NCI-H748 (cell line): ENCODE results near the gene SLC10A6.

Experiments
- DNase-seq: peaks from one replicate; lab custom pipeline; 2025; ENCODE audit not compliant: unreplicated experiment; lab: John Stamatoyannopoulos, UW

Gene SLC10A6

DNA sequence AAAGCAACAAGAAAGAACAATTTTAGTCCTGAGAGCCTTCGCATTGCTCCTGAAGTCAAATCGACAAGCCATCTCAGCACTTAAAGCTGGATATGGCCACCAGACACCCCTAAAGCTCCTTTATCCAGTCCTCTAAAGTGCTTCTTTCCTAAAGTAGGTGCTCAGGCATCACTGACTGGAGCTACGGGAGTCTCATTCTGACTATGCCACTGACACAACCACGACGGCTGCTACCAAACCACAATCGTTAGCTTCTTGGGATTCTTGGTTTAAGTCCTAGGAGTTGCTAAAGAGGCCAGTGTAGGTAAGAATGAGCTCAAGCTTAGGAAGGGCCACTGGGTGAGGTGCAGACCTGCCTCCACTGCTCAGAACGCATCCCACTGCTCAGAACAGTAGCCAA is 1.0 kb downstream of the SLC10A6 start:
- no peak for DNase-seq

DNA sequence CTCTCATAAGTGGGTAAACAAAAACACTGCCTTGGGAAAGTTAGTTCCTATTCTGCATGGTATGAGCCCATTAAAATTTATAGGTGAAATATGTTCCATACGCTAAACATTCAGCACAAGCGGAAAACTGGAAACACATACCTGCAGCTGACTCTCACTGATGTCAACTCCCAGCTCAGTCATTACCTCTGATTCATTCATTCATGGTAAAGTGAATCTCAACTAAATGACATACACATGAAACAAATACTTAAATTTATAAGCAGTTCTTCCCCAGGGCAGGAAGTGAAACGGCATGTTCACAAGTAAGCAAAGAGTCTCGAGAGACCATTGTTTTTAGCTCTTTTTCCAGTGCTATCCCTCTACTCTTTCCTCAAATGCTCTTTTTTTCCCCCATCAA is 1.6 kb downstream of the SLC10A6 start:
- DNase-seq = no peak

DNA sequence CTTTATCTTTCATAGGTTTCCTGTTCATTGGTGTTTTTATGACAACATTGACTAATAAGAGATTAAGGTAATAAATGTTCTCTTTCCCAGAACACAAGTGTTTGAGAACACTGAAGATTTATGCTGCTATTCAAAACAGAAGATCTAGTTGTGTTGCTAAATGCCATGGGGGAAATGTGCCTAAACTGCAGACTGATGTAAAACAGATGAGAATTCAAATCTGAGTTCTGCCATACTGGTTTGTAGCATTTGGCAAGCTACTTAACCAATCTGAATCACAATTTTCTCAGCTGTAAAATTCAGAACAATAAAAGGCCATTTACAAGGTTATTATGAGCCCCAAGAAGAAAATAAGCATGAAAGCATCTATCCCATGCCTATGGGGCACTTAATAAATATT is 2.3 kb downstream of the SLC10A6 start:
- no peak for DNase-seq

DNA sequence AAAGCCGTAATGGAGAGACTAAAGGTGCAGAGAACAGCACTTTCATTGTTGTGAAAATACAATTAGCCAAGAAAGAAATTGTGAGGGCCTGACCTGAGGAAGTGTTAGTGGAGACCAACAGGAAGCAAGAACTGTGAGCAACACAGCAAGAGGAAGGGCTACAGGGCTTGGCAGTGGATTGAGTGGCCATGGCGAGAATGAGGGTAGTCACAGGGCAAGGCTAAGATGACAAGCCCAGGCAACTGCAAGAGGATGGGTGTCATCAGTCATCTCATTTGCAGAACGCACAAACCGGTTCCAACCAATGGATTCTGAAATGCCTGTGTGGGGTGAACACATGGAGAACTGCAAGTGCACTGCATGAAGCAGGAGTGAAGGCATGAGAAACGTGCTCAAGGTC is 3.6 kb downstream of the SLC10A6 start:
- DNase-seq = no peak

DNA sequence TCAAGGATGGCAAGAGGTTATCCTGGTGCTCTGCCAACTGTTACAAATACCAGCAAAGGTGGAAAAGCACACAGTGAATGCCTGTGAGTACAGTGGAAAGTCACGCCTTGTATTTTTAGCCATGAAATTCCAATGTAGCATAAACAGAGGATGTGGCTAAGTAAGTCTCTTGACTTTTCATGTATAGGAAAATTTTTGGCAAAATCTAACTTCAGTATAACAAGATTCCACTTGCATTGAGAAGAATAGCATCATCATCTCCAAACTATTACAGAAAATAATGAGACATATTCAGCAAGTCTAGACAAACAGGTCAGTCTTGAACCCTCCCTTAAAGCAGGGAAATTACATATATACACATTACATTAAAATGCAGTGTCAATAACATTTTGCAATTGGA is 7.9 kb downstream of the SLC10A6 start:
- DNase-seq = no peak

DNA sequence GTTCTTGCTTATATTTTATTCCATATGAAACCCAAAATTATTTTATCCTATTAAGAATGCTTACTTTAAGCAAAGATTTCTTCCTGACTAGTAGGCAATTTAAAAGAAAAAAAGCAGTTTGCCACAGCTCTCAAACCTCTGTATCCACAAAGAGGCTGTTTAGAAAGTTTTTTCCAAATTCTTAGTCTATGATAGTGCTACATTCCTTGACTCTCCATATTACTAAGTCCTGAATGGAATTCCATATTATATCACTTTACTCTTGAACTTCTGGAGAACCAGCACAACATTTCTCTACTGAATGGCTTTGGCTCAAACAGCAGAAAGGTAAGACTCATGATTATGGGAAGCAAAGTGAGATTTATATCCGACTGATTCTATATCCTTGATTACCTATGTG is 8.3 kb downstream of the SLC10A6 start:
- DNase-seq = no peak

DNA sequence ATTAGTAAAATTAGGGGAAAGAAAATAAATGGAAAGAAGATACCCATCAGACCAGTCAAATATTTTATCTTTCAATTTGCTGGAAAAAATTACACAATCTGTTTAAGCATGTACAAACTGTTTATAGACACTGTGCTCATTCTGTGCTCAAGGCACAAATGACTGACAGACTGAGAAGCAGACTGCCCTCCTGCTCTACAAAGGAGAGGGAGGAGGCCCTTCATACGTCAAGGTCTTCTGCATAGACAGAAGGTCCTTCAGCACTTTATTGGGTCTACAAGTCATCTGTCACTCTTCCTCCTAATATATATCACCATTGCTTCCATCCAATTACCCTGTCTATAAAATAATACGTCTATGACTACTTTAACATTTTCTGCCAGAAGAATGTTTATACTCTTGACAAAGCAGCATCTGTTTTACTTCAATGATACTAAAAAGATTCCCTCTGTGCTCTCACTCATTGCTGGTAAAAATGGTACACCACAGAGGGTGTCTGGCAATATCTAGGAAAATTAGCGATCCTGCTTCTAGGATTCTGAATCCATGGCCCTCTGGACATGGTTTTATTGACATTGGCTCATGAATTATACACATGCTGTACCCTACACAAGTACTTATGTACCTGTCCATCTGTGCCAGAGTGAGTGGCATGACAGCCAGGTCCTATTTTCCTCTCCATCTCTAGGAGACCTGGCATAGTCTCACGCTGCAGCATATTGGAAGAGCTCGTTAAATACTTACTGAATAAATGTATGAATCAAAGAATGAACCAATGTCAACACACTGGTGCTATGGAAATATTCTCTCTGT is 11.3 kb downstream of the SLC10A6 start:
- DNase-seq = no peak

DNA sequence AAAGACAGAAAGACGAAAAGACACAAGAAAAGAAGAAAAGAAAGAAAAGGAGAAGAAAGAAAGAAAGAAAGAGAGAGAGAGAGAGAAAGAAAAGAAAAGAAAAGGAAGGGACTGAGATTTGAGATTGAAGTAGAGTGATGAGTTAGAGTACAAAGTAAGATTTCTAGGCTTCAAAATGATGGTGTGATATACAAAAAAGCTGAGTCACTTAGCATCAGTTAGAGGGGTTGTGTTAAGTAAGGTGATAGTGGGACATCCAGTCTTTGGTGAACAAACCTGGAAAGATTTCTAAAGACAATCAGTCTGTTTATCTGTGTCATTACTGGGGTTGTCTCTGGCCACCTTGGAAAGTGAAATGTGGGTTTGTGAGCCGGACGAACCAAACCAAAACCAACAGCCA is 13.5 kb downstream of the SLC10A6 start:
- no peak for DNase-seq

DNA sequence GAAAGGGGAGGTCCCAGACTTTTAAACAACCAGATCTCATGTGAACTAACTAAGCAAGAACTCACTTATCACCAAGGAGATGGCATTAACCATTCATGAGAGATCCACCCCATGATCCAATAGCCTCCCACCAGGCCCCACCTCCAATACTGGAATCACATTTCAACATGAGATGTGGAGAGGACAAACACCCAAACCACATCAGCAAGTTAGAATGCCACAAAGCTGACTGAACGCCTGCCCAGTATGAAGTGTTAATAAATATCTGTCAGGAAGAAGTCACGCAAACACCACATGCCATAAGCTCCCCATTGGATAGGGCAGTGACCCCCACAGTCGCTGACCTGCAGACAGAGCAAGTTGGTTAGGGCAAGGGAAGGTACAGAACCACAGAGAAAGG is 14.3 kb downstream of the SLC10A6 start:
- DNase-seq = peak; percentile 7

DNA sequence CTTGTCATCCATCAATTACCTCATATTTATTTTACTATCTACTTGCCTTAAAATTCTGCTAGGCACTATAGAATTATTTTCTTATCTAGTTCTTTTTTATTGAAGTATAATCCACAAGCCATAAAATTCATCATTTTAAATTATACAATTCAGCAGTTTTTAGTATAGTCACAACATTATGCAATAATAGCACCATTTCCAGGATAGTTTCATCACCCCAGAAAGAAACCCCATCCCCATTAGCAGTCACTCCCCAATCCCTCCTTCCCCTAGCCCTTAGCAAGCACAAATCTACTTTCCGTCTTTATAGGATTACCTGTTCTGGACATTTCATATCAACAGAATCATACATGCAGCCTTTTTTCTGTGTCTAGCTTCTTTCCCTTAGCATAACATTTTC is 15.6 kb downstream of the SLC10A6 start:
- DNase-seq = no peak

DNA sequence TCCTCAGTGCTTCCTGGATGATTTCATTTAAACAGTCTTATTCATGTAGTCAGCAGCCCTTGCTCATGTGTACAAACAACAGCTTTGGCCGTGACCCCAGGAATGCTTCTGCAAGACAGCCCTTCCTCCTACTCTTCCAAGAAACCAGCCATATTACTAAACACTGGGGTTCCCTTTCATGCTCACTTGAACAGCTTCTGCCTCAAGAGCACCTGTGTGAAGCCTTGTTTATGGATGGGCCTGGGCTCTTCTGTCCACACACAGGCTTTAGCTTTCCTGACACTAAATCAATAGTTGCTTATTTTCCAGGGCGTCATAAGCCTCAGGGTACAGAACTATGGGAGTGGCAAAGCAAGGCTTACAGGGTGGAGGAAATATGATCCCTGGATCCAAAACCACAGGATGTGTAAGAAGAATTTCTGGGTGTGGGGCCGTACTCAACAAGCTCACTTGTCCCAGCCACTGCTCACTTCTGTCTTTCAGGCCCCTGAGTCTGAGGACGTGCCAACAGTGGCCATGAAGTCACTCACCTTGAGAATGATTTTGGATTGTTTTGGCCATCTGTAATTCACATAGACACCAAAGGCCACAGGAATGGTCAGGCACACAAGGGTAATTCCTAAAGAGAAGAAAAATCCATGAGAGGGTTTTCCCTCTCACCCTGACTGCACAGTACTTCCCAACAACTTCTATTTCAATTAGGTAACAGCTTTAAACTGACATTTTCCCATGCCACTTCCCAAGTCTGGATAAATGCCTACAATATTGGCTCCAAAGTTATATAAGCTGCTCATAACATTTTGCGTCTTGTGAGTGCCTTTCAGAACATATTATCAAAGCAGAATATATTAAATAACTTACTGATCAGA is 17.7 kb downstream of the SLC10A6 start:
- DNase-seq = peak; percentile 43

DNA sequence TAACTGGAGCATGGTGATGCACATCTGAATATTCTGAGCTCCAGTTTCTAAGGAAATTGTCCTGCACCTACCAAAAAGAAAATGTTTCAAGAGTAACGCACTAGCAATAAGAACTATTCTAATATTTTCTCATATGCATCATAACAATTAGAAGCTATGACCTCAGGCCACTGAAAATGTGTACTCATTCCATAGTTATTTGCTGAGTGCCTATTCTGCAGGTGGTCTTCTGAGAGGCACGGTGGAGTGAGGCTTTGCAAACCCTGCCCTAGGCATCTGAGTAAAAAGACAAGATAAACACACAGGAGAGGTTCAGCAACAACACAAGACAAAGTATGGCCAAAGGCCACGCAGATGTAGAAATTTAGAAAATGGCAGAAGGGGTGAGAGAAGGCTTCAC is 23.7 kb downstream of the SLC10A6 start:
- no peak for DNase-seq

DNA sequence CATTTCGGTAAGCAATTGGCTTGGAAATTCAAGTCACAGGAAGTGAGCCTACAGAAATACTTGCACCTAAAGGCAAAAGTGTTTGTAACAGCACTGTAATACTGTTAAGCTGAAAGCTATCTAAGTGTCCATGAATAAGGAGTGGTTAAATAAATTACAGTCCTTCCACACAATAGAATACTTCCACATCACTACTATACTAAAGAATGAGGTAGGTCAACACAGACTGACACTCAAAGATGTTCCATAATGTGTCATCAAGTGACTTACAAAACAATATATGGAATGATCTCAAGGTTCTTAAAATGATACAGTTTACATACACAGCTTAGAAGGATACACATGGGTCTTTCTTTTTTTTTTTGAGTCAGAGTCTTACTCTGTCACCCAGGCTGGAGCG is 27.0 kb downstream of the SLC10A6 start:
- no peak for DNase-seq

DNA sequence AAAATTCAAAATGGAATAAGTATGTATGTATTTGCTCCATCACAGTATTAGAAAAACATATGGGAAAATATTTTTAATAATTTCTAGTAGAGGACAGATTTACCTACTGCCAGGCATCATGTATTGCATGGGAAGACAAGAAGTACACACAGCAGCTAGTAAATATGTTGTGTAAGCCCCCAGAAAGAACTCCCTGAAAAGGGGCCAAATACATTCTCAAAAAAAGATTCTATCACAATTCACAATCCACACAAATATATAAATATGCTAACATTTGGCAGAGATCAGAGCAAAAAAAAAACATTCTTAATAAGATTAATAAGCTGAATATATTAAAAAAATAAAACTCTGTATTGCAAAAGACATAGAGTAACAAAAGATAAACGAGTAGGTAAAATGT is 28.0 kb downstream of the SLC10A6 start:
- DNase-seq = no peak

DNA sequence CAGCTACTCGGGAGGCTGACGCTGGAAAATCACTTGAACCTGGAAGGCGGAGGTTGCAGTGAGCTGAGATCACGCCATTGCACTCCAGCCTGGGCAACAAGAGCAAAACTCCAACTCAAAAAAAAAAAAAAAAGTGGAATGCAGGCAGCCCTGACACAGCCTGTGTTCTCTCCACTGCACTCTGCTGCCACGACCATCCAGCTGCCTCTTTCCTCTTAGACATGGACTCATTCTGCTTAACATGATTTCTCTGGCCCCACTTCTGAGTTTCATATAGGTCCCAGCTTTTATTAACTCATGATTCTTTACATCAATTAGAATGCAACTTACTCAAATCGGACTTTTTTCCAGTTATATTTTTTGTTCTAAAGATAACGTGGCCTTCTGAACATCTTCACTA is 29.6 kb downstream of the SLC10A6 start:
- no peak for DNase-seq

DNA sequence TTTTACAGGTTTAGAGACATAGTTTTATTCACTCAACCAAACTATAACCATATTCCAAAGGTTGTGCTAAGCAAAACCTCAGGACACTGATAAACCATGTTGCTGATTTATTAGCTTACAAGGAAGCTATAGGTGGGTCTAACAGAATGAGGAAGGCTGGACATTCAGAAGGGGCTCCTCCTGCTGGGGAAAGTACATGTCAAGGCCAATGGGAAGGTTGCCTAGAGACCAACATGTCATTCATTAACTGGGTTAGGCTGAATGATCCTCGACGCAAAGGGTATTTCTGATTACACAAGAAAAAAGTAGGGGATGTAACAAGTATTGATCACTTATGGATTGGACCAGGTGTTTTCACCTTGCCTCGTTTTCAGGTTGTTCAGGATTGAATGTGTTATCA is 30.3 kb downstream of the SLC10A6 start:
- DNase-seq = no peak

DNA sequence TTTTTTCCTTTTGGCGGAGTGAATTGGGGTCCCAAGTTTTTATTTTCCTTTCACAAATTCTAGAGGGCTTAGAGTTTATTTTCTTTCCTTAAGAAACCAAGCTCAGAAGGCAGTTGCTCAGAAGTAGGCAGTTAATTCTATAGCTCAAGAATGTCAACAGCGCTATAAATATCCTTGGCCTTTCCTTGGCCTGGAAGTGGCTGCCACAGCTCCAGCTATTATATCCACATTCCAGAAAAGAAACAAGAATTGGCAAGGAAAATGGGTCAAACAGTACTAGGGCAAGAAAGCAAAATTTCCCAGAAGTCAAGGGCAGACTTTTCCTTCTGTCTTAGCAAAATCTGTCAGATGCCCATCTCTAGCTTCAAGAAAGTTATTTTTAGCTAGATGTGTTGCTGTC is 31.0 kb downstream of the SLC10A6 start:
- DNase-seq = no peak

DNA sequence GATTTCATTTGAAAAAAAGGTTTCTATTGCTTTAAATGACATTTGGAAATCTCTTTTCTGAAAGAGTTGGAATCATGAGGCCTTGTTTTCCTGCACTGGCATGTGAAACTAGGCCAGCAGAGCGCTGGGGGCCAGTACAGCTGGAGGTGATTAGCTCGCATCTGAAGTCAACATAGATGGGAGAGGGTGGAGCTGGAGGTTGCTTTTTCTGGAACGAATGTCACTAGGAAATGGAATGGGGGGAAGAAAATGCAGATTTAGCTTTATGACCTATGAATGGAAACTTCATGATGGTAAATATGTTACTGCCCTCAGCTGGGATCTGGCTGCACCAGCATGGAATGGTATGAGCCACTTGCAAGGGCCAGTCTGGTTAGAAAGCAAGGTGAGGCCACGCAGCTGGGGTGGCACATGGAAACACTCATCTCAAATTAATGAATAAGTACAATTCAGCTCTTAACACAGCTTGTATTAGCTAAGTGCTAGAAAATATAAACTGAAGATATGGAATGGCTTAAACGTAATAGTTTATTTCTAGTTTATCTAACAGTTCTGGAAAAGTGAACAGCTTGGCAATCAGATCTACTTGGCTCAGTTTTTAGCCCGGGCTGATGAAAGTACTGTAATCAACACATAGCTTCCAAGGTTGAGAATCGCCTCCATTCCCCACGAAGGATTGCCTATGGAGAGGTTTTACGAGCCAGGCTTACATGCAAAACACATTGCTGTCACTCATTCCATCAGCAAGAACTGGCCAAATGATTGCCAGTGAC is 32.5 kb downstream of the SLC10A6 start:
- DNase-seq = no peak

DNA sequence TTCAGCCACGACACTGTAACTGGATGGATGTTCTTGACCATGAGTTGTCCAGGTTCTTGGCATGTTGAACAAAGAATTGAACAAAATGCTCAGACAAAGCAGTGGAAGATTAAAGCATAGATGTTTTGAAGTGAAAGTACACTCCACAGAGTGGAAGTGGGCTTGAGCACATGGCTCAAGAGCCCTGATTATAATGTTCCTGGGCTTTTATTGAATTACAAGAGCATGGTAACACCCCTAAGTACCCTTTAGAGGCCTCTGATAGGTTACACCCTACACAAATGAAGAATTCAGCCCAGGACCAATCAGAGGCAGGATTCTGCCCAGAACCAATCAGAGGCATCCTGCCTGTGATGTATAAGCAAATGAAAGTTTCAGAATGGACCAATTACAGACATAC is 33.5 kb downstream of the SLC10A6 start:
- no peak for DNase-seq

DNA sequence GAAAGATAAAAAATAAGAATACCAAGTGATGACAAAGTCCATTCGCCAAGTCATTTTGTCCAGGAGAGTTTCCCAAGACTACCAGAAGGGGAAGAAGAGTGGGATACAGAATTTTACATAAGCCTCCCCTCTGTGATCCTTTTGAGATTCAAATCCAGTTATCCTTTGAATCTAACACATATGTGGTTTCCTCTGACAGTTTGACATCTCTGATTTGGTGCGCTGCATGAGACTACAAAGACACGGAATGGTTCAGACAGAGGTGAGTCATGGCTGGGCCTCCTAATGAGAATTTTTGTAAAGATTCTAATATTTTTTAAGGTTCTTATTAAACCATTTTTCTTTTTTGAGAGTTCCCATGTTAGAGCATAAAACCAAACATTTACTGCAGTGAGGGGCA is 38.3 kb downstream of the SLC10A6 start:
- DNase-seq = no peak

DNA sequence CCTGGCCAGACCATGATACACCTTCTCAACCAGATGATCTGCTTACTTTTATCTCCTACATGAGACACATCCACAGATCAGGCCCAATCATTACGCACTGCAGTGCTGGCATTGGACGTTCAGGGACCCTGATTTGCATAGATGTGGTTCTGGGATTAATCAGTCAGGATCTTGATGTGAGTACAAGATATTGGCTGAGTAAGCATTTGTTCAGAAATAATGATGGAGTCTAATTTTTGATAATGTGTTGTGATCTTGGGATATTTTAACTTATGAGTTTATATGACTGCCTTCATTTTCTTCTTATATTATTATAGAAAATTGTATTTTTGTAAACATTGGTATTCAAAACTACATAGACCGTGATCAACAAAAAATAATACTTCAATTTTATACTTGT is 39.4 kb downstream of the SLC10A6 start:
- no peak for DNase-seq

DNA sequence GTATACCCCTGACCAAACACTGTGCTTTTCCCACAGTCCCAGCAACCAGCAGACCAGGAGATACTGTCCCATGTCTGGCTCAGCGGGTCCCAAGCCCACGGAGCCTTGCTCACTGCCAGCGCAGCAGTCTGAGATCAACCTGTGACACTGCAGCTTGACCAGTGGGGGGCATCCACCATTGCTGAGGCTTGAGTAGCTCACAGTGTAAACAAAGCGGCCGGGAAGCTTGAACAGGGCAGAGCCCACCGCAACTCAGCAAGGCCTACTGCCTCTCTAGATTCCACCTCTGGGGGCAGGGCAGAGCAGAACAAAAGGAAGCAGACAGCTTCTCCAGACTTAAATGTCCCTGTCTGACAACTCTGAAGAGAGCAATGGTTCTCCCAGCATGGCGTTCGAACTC is 58.1 kb downstream of the SLC10A6 start:
- DNase-seq = no peak
